ENCODE results near the gene PVALB. TPM values are rescaled to one million over a fixed set of nuclear protein-coding genes. Genes with fewer than 3 reads are reported as not detected.

PVALB gene
- total and polyA plus RNA-seq, 9 of the 15 experiments (the other 6 are each of a cell fraction or from before 2014, with no cell fraction given), result not detected

DNA sequence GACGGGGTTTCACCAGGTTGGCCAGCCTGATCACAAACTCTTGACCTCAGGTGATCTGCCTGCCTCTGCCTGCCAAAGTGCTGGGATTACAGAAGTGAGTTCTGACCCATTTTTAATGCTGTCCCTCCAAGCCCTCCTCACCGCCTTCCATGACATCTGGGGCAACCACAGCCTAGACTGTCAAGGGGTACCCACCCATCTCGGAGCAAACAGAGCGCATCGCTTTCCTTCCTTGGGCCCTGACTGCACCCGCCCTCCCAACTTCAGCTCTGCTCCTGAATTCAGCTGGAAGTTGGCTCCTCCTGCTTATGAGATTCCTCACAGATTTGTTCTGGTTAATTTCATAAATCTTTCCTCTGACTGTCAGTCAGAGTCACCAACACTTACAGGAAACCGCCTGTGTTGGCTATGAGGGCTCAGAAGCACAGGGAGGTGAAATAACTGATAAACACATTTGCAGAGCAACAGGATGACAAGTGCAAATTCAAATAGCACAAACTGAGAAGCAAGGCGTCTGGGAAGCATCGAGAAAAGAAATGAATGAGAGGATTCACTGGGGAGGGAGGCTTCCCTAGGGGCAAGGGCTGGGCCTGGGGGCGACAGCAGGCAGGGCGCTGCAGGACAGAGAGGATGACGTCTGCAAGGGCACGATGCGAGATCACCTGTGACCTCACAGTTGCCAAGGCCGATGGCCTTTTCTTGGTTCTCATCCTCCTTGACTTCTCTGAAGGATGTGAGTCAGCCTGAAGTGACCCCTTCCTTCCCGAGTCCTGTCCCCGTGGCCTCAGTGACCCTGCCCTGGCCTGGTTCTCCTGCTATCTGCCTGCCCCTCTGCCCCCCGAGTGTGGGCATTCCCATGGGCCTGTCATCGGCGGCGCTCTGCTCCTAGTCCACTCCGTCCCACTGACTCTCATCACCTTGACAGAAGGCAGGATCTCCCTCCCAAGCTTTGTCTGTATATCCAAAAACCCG is 47.0 kb downstream of the PVALB start:
- no peak for DNase-seq (ENCODE audit: extremely low read depth in 1 of 4, low spot score in 3 of 4)
- TF ChIP-seq ZFPM2 (CRISPR knock-in tag; IDR thresholded peaks at IDR 0.05) (no peak), TEAD4 (IDR thresholded peaks at IDR 0.05; ENCODE audit: low read length) (no peak), TEAD4 (CRISPR knock-in tag; IDR thresholded peaks at IDR 0.05; ENCODE audit: borderline replicate concordance) (no peak), CHCHD3 (CRISPR knock-in tag; IDR thresholded peaks at IDR 0.05) (no peak)
- H3K4me2 ChIP-seq (ENCODE audit: insufficient read depth, low read length), result no peak overlapping the region
- FAIRE-seq, result no peak
- no peak overlapping the region for H2AFZ ChIP-seq (ENCODE audit: low read depth, low read length)
- H3K27ac ChIP-seq (ENCODE audit: extremely low read depth, low read depth, low read length), result no peak overlapping the region
- ChIA-PET POLR2A (interaction anchor here (1.1 kb wide), 1 partner anchor 12 kb away, joined by 3 read pairs; no protein-coding TSS in a partner anchor), CTCF (ENCODE audit: low intra/inter-chr PET ratio) (no interaction called here)
- in situ Hi-C loops (cut with MboI) (no loop called here), intact Hi-C loops (cut with micrococcal nuclease) (loop anchor here (5.0 kb wide), 1 partner anchor 223 kb away; no protein-coding TSS in a partner anchor)
- H3K4me3 ChIP-seq, result no peak overlapping the region
- H3K27me3 ChIP-seq (ENCODE audit: control insufficient read depth in 2 of 2, insufficient read depth in 2 of 2, low read length in 2 of 2), result peaks cover 0 to 69% of the 10 kb centered on the region in 2 experiments; a peak in 3 of 5 replicates
- WGBS (ENCODE audit: insufficient coverage, low coverage, missing lambda C conversion rate), result 2% methylated on average over 20 of the region's 23 CpGs
- H3K9me3 ChIP-seq (replicated peaks; ENCODE audit: control insufficient read depth, insufficient read depth, low read depth, low read length), result no peaks in the 10 kb centered on the region
- no peak for ATAC-seq
- no peaks in the 10 kb centered on the region for H3K4me1 ChIP-seq (replicated peaks in 1 of 2; ENCODE audit: control insufficient read depth in 2 of 2, insufficient read depth in 2 of 2, low read length in 2 of 2)
- H3K36me3 ChIP-seq (ENCODE audit: control insufficient read depth, insufficient read depth, low read length), result no peaks in the 10 kb centered on the region
- no peaks in the 10 kb centered on the region for H4K20me1 ChIP-seq (replicated peaks; ENCODE audit: control insufficient read depth, insufficient read depth, low read length)
- no peak overlapping the region for H3K9ac ChIP-seq (ENCODE audit: insufficient read depth in 1 of 2, low read depth in 2 of 2, low read length in 2 of 2)
- no peaks in the 10 kb centered on the region for H3K79me2 ChIP-seq (ENCODE audit: control insufficient read depth, insufficient read depth, low read length)
- no peaks in the 10 kb centered on the region for H3K9me1 ChIP-seq (ENCODE audit: control insufficient read depth, insufficient read depth, low read length)
- no TSS peak for BruUV-seq (replicated peaks)

DNA sequence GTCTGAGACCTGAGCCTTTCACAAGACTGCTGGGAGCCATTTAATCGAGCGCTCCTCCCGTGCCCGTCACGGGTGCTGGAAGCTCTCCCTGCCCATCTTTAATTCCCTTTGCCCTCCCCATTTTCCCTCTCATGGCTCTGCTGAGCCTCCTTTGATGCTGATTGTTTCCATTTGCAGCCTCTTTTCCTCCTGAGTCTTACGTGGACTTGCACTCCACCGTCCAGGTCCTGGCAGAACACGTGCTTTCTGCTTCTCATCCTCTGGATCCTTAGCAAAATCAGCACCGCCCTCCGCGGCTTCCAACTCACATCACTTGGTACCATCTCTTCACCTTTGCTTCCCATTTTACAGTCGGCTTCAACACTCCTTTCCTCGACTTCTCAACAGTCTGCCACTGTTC is 48.2 kb downstream of the PVALB start:
- WGBS (ENCODE audit: insufficient coverage, low coverage, missing lambda C conversion rate), result 0% methylated on average over 13 of the region's 13 CpGs
- no TSS peak for BruUV-seq (replicated peaks)
- H3K9ac ChIP-seq (ENCODE audit: insufficient read depth in 1 of 2, low read depth in 2 of 2, low read length in 2 of 2), result no peak overlapping the region
- no peaks in the 10 kb centered on the region for H3K36me3 ChIP-seq (ENCODE audit: control insufficient read depth, insufficient read depth, low read length)
- no peaks in the 10 kb centered on the region for H4K20me1 ChIP-seq (replicated peaks; ENCODE audit: control insufficient read depth, insufficient read depth, low read length)
- DNase-seq (ENCODE audit: extremely low read depth in 1 of 4, low spot score in 3 of 4), result no peak
- CTCF ChIA-PET (ENCODE audit: low intra/inter-chr PET ratio), result no interaction called here
- no peaks in the 10 kb centered on the region for H3K9me1 ChIP-seq (ENCODE audit: control insufficient read depth, insufficient read depth, low read length)
- no peak overlapping the region for H3K4me2 ChIP-seq (ENCODE audit: insufficient read depth, low read length)
- no peak overlapping the region for H3K4me3 ChIP-seq
- H3K9me3 ChIP-seq (replicated peaks; ENCODE audit: control insufficient read depth, insufficient read depth, low read depth, low read length), result no peaks in the 10 kb centered on the region
- POLR2A ChIA-PET, result no interaction called here
- no peaks in the 10 kb centered on the region for H3K79me2 ChIP-seq (ENCODE audit: control insufficient read depth, insufficient read depth, low read length)
- peaks cover 1 to 79% of the 10 kb centered on the region in 2 experiments; a peak in 4 of 5 replicates for H3K27me3 ChIP-seq (ENCODE audit: control insufficient read depth in 2 of 2, insufficient read depth in 2 of 2, low read length in 2 of 2)
- no peak for FAIRE-seq
- H3K4me1 ChIP-seq (replicated peaks in 1 of 2; ENCODE audit: control insufficient read depth in 2 of 2, insufficient read depth in 2 of 2, low read length in 2 of 2), result no peaks in the 10 kb centered on the region
- intact Hi-C loops (cut with micrococcal nuclease), result no loop called here
- in situ Hi-C loops (cut with MboI), result no loop called here
- ATAC-seq, result no peak
- no peak overlapping the region for H3K27ac ChIP-seq (ENCODE audit: extremely low read depth, low read depth, low read length)
- H2AFZ ChIP-seq (ENCODE audit: low read depth, low read length), result no peak overlapping the region
- TF ChIP-seq DMBX1 (CRISPR knock-in tag; IDR thresholded peaks at IDR 0.05; ENCODE audit: borderline replicate concordance) (no peak), ZNF224 (CRISPR knock-in tag; IDR thresholded peaks at IDR 0.05) (no peak), RBM17 (IDR thresholded peaks at IDR 0.05; ENCODE audit: borderline replicate concordance, low read depth, low read length) (no peak), NR3C1 (CRISPR knock-in tag; IDR thresholded peaks at IDR 0.05) (no peak), CTBP1 (IDR thresholded peaks at IDR 0.05; ENCODE audit: borderline replicate concordance) (no peak), MXI1 (IDR thresholded peaks at IDR 0.05; ENCODE audit: low read depth, low read length) (no peak), SRF (CRISPR knock-in tag; IDR thresholded peaks at IDR 0.05) (no peak), ZKSCAN8 (CRISPR knock-in tag; IDR thresholded peaks at IDR 0.05) (no peak), HDAC1 (IDR thresholded peaks at IDR 0.05) (no peak)
- TF ChIP-seq, protein P1, sequence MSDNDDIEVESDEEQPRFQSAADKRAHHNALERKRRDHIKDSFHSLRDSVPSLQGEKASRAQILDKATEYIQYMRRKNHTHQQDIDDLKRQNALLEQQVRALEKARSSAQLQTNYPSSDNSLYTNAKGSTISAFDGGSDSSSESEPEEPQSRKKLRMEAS (CRISPR knock-in tag; IDR thresholded peaks at IDR 0.05), result no peak
- TF ChIP-seq, protein P2, sequence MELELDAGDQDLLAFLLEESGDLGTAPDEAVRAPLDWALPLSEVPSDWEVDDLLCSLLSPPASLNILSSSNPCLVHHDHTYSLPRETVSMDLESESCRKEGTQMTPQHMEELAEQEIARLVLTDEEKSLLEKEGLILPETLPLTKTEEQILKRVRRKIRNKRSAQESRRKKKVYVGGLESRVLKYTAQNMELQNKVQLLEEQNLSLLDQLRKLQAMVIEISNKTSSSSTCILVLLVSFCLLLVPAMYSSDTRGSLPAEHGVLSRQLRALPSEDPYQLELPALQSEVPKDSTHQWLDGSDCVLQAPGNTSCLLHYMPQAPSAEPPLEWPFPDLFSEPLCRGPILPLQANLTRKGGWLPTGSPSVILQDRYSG (tag; conservative IDR thresholded peaks at IDR 0.05; ENCODE audit: low read depth), result no peak

All from K562 (cell line).